Left lung (tissue), 10 donors: ENCODE results near the gene CNIH3. TPM values are rescaled to one million over a fixed set of nuclear protein-coding genes. Genes with fewer than 3 reads are reported as not detected.

ENCODE experiments used
- ATAC-seq: fragments of 200-7000 bp; cut with Tn5 transposase; one replicate; pipeline ENCODE4 v1.9.1; 2020; ENCODE audit warnings: moderate library complexity
- DNase-seq, 4 donors: peaks; one replicate each; pipeline ENCODE4 v3.0.0-alpha.2; 2013 to 2020
- H3K27ac ChIP-seq, 2 donors: fragments of 200-600 bp; sonication (generic) in 1 of 2; one replicate each; pipeline versions ENCODE4 v1.5.0 to v1.8.0; 2020 to 2021
- H3K27me3 ChIP-seq, 2 donors: fragments of 200-600 bp; sonication (generic) in 1 of 2; one replicate each; pipeline versions ENCODE4 v1.5.0 to v1.8.0; 2020 to 2021
- H3K36me3 ChIP-seq, 2 donors: fragments of 200-600 bp; sonication (generic) in 1 of 2; one replicate each; pipeline versions ENCODE4 v1.5.0 to v1.8.0; 2020 to 2021
- H3K4me1 ChIP-seq, 2 donors: fragments of 200-600 bp; one replicate each; pipeline ENCODE4 v1.8.0; 2021
- H3K4me3 ChIP-seq, 2 donors: fragments of 200-600 bp; sonication (generic) in 1 of 2; one replicate each; pipeline versions ENCODE4 v1.5.0 to v1.8.0; 2020 to 2021; ENCODE audit warnings: mild to moderate bottlenecking in 1 of 2
- H3K9me3 ChIP-seq, 2 donors: fragments of 200-600 bp; sonication (generic) in 1 of 2; one replicate each; pipeline versions ENCODE4 v1.5.0 to v1.8.0; 2020 to 2021
- intact Hi-C, 2 donors: fragments of 100-400 bp; cut with DNase I; formaldehyde crosslinking; loops; one replicate each; pipeline versions ENCODE4 v1.11.2 to v1.14.2; 2022
- polyA plus RNA-seq, 6 donors: library from polyadenylated mRNA; unstranded; fragments of 120-200 nt; gene quantifications; one replicate each; pipeline ENCODE4 v1.2.1, GENCODE V29; 2013; ENCODE audit not compliant: insufficient read length in 6 of 6
- total RNA-seq, 2 donors: library from RNA; stranded (reverse); fragmentation: NEBNext Ultra II Directional; extraction: Animal tissue kit (Norgen Biotek cat#: 25700); gene quantifications; one replicate each; pipeline ENCODE4 v1.2.1, GENCODE V29; 2021
- TF ChIP-seq, protein P1 (sequence below), 2 donors: fragments of 200-600 bp; sonication (generic) in 1 of 2; IDR thresholded peaks; one replicate each; pipeline versions ENCODE4 v1.5.0 to v1.8.0; 2021; ENCODE audit warnings: antibody characterized with exemption in 2 of 2
- donor health status: DM: no; HTN: yes; CAD: no.
- donor health status: DM: no; HTN: no; CAD: no.

CNIH3 gene
- total and polyA plus RNA-seq, 8 donors: 2.5 to 9.4 (median 7.3) TPM

DNA sequence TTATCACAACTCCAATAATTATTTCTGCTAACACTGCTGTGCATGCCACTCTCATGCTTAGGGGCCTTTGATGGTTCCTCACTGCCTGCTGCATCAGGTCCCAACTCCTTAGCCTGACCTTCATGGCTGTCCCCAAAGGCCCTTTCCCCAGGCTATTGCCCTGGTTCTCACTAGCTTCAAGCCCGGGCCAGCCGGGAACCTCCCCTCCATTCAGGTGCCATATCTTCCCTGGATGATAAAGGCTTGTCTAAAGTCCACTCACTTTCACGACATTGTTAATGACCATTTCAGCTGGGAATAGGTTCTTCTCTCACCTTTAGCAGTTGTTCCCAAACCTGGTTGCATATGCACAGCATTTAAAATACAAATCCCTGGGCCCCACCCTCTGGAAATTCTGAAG, 95.8 kb downstream of the CNIH3 start:
- Histone ChIP-seq H3K4me1 (no peaks in the 10 kb centered on the region), H3K27ac (no peak overlapping the region), H3K36me3 (no peaks in the 10 kb centered on the region), H3K27me3 (no peaks in the 10 kb centered on the region), H3K4me3 (no peak overlapping the region), H3K9me3 (no peaks in the 10 kb centered on the region)
- ATAC-seq: no peak
- TF ChIP-seq, protein P1, sequence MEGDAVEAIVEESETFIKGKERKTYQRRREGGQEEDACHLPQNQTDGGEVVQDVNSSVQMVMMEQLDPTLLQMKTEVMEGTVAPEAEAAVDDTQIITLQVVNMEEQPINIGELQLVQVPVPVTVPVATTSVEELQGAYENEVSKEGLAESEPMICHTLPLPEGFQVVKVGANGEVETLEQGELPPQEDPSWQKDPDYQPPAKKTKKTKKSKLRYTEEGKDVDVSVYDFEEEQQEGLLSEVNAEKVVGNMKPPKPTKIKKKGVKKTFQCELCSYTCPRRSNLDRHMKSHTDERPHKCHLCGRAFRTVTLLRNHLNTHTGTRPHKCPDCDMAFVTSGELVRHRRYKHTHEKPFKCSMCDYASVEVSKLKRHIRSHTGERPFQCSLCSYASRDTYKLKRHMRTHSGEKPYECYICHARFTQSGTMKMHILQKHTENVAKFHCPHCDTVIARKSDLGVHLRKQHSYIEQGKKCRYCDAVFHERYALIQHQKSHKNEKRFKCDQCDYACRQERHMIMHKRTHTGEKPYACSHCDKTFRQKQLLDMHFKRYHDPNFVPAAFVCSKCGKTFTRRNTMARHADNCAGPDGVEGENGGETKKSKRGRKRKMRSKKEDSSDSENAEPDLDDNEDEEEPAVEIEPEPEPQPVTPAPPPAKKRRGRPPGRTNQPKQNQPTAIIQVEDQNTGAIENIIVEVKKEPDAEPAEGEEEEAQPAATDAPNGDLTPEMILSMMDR (IDR thresholded peaks at IDR 0.05): no peak
- DNase-seq: no peak
- intact Hi-C loops: no loop called here

DNA sequence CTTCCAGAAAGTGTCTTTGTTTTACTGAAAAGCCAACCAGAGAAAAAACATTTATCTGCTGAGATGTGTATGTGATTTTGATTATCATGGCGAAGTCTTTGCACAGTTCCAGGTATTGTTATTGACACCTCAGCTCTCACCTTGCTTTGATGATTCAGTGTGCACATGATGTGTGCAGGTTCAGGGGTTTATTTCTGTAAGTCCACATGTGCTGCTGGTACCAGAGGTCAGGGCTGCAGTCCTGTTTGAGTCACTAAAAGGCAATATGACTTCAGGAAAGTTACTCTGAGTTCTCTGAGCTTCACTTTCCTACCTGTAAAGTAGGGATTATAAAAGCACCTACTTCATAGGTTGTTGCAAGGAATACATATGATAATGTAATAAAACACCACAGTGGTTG, 97.1 kb downstream of the CNIH3 start:
- Histone ChIP-seq H3K27me3 (no peaks in the 10 kb centered on the region), H3K36me3 (no peaks in the 10 kb centered on the region), H3K27ac (no peak overlapping the region), H3K9me3 (no peaks in the 10 kb centered on the region), H3K4me3 (no peak overlapping the region), H3K4me1 (no peaks in the 10 kb centered on the region)
- ATAC-seq (no peak), DNase-seq (no peak)
- intact Hi-C loops: no loop called here
- TF ChIP-seq, protein P1 (IDR thresholded peaks at IDR 0.05): no peak

DNA sequence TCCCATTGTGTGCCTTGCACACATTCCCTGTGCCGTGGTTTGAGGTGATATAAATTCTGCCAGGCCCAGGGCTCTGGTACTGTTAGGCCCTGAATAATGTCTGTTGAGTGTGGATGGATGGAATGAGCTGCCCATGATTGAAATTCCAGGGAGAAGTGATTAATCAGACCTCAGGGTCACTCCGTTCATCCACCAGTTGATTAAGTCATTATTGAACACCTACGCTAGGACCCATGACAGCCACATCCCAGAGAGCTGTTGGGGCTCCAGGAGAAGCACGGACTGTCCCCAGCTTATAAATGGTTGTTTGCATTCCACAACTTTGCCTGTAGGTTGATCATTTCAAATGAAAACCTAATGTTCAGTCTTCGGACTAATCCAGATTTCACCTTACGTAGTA, 98.4 kb downstream of the CNIH3 start:
- Histone ChIP-seq H3K27ac (no peak overlapping the region), H3K36me3 (no peaks in the 10 kb centered on the region), H3K4me1 (no peaks in the 10 kb centered on the region), H3K27me3 (no peaks in the 10 kb centered on the region), H3K4me3 (no peak overlapping the region), H3K9me3 (no peaks in the 10 kb centered on the region)
- intact Hi-C loops: no loop called here
- TF ChIP-seq, protein P1 (IDR thresholded peaks at IDR 0.05): no peak
- ATAC-seq: no peak
- DNase-seq: no peak

DNA sequence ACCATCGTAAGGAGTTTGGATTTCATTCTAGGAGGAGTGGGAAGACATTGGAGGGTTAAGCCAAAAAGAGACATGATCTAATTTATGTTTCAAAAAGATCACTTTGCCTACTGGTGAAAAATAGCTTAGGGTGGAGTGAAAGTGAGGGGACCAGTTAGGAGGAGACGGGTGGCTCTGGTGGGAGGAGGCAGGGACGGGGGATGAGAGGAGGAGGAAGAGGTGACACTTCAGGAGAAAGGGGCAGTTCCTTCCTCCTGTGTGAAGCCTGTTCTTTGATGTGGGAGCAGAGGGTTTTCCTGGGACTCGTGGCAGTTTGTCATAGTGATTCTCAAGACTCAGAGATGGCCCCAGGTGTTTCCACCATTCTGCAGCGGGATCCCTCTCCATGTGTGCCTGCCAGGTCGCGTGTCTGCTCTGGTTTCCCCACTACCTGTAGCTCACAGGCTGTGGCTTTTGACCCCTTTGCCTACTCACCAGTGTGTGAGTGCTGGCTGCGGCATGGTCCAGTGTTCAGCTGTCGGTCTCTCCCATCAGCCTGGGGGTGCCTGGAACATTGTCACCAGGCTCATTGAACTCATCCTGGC, 102.4 kb downstream of the CNIH3 start:
- H3K36me3 ChIP-seq: no peaks in the 10 kb centered on the region
- TF ChIP-seq, protein P1 (IDR thresholded peaks at IDR 0.05): no peak
- no peak overlapping the region for H3K4me3 ChIP-seq
- H3K4me1 ChIP-seq: no peaks in the 10 kb centered on the region
- intact Hi-C loops: no loop called here
- H3K27ac ChIP-seq: no peak overlapping the region
- no peaks in the 10 kb centered on the region for H3K27me3 ChIP-seq
- no peak for DNase-seq
- no peaks in the 10 kb centered on the region for H3K9me3 ChIP-seq
- no peak for ATAC-seq

DNA sequence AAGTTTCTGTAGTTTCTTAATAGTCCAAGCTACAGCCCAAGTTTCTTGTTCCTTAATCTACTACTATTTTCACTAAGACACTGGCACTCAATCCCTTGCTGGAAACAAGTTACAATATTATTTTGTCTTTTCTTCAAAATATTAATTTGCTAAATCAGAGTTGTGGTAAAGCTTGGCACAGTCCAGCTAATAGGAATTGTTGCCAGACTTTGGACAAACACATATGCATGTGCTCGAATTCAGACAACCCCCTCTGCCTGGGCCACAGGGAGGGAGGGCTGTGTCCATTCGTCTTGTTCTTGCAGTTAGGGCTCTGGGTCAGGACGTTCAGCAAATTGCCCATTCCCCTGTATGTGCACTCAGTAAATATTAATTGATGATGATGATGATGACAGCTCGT, 103.6 kb downstream of the CNIH3 start:
- Histone ChIP-seq H3K9me3 (no peaks in the 10 kb centered on the region), H3K27ac (no peak overlapping the region), H3K36me3 (no peaks in the 10 kb centered on the region), H3K27me3 (no peaks in the 10 kb centered on the region), H3K4me1 (no peaks in the 10 kb centered on the region), H3K4me3 (no peak overlapping the region)
- ATAC-seq: no peak
- DNase-seq: no peak
- intact Hi-C loops: no loop called here
- TF ChIP-seq, protein P1 (IDR thresholded peaks at IDR 0.05): no peak
